GM23338 (cell line): ENCODE data around the gene TPGS1. TPM values are rescaled to one million over a fixed set of nuclear protein-coding genes. Genes with fewer than 3 reads are reported as not detected.
A peak's percentile ranks its signal among the peaks of the same experiment; 100 is the strongest.

ENCODE experiments used
- ATAC-seq: fragments of 200-7000 bp; cut with Tn5 transposase; 3 replicates; pipeline ENCODE4 v1.9.1; 2020
- DNase-seq: peaks from one replicate; pipeline ENCODE4 v3.0.0-alpha.2; 2015; ENCODE audit warnings: low spot score
- H2AFZ ChIP-seq: fragments of 200-600 bp; sonication (generic); 2 replicates; pipeline ENCODE4 v1.8.0; 2016; ENCODE audit warnings: antibody characterized with exemption, mild to moderate bottlenecking, moderate library complexity
- H3F3A ChIP-seq: fragments of 200-600 bp; sonication (generic); replicated peaks from 2 replicates; pipeline ENCODE4 v1.8.0; 2017; ENCODE audit warnings: antibody characterized with exemption, mixed run types, low read depth
- H3K27ac ChIP-seq: fragments of 200-600 bp; sonication (generic); 2 replicates; pipeline ENCODE4 v1.6.1; 2016; ENCODE audit warnings: low read depth
- H3K27me3 ChIP-seq: fragments of 200-600 bp; sonication (generic); 2 replicates; pipeline ENCODE4 v1.8.0; 2016; ENCODE audit warnings: mild to moderate bottlenecking, mixed run types, moderate library complexity; ENCODE audit not compliant: insufficient read depth
- H3K36me3 ChIP-seq: fragments of 200-600 bp; sonication (generic); 2 replicates; pipeline ENCODE4 v1.8.0; 2016; ENCODE audit warnings: mild to moderate bottlenecking; ENCODE audit not compliant: insufficient read depth
- H3K4me1 ChIP-seq: fragments of 200-600 bp; sonication (generic); 2 replicates; pipeline ENCODE4 v1.8.0; 2016; ENCODE audit warnings: mild to moderate bottlenecking, moderate library complexity; ENCODE audit not compliant: insufficient read depth
- H3K4me2 ChIP-seq: fragments of 200-600 bp; sonication (generic); 2 replicates; pipeline ENCODE4 v1.7.1; 2017; ENCODE audit warnings: mixed run types
- H3K4me3 ChIP-seq: fragments of 200-600 bp; sonication (generic); 2 replicates; pipeline ENCODE4 v1.6.1; 2016; ENCODE audit warnings: mixed run types
- H3K79me2 ChIP-seq: fragments of 200-600 bp; sonication (generic); replicated peaks from 2 replicates; pipeline ENCODE4 v1.8.0; 2017; ENCODE audit warnings: mild to moderate bottlenecking; ENCODE audit not compliant: insufficient read depth
- H3K9me2 ChIP-seq: fragments of 200-600 bp; sonication (generic); 2 replicates; pipeline ENCODE4 v1.8.0; 2017; ENCODE audit not compliant: insufficient read depth
- H4K20me1 ChIP-seq: fragments of 200-600 bp; sonication (generic); replicated peaks from 2 replicates; pipeline ENCODE4 v1.8.0; 2017; ENCODE audit warnings: mild to moderate bottlenecking; ENCODE audit not compliant: insufficient read depth
- H3K27ac Mint-ChIP-seq: 2 replicates; pipeline ENCODE4 v1.8.0; 2020; ENCODE audit warnings: inconsistent platforms, mild to moderate bottlenecking, moderate library complexity, mixed read lengths
- H3K27me3 Mint-ChIP-seq: 3 replicates; pipeline ENCODE4 v1.8.0; 2022; ENCODE audit warnings: low read depth, mild to moderate bottlenecking, moderate library complexity, mixed read lengths, inconsistent platforms; ENCODE audit not compliant: insufficient read depth, poor library complexity
- H3K36me3 Mint-ChIP-seq: 3 replicates; pipeline ENCODE4 v1.8.0; 2021; ENCODE audit warnings: low read depth, mild to moderate bottlenecking, inconsistent platforms, moderate library complexity, mixed read lengths
- H3K4me1 Mint-ChIP-seq: 3 replicates; pipeline ENCODE4 v1.8.0; 2020; ENCODE audit warnings: mild to moderate bottlenecking, inconsistent platforms, mixed read lengths
- H3K4me3 Mint-ChIP-seq: 3 replicates; pipeline ENCODE4 v1.8.0; 2021; ENCODE audit warnings: moderate library complexity, mild to moderate bottlenecking, inconsistent platforms, mixed read lengths
- H3K9me3 Mint-ChIP-seq: 3 replicates; pipeline ENCODE4 v1.8.0; 2020; ENCODE audit warnings: moderate library complexity, mild to moderate bottlenecking, inconsistent platforms, mixed read lengths
- CREB1 ChIP-seq: fragments of 250-450 bp; sonication (Bioruptor Pico); IDR thresholded peaks from 2 replicates; pipeline ENCODE4 v1.5.0; 2020; ENCODE audit warnings: low read depth, mild to moderate bottlenecking, moderate library complexity
- EZH2 ChIP-seq: fragments of 200-600 bp; sonication (generic); IDR thresholded peaks from one replicate; pipeline ENCODE4 v1.8.0; 2017; ENCODE audit warnings: antibody characterized with exemption, mild to moderate bottlenecking, low read depth; ENCODE audit not compliant: unreplicated experiment
- EZH2phosphoT487 ChIP-seq: fragments of 200-600 bp; sonication (generic); IDR thresholded peaks from one replicate; pipeline ENCODE4 v1.8.1; 2018; ENCODE audit warnings: antibody characterized with exemption; ENCODE audit not compliant: unreplicated experiment
- JUNB ChIP-seq: IDR thresholded peaks from one replicate; pipeline ENCODE4 v1.6.1; 2016; ENCODE audit warnings: antibody characterized with exemption; ENCODE audit not compliant: unreplicated experiment
- NANOG ChIP-seq: IDR thresholded peaks from 2 replicates; pipeline ENCODE4 v1.6.1; 2016; ENCODE audit warnings: antibody characterized with exemption, borderline replicate concordance
- ZNF114 ChIP-seq: fragments of 250-450 bp; sonication (Bioruptor Pico); IDR thresholded peaks from 2 replicates; pipeline ENCODE4 v1.5.0; 2020; ENCODE audit warnings: mild to moderate bottlenecking, moderate library complexity
- polyA plus RNA-seq: library from polyadenylated mRNA; unstranded; fragments of >200 nt; fragmentation: Nextera tagmentation; extraction: Ambion mirVana; gene quantifications from 2 replicates; pipeline ENCODE4 v1.2.1, GENCODE V29; 2016
- total RNA-seq: library from RNA; depleted of rRNA; stranded (reverse); fragments of >200 nt; shearing (Covaris generic); gene quantifications from 2 replicates; pipeline ENCODE4 v1.2.3, GENCODE V29; 2014
- TF ChIP-seq, protein P1 (sequence below): IDR thresholded peaks from 2 replicates; pipeline ENCODE4 v1.6.1; 2016; ENCODE audit warnings: antibody characterized with exemption
- TF ChIP-seq, protein P2 (sequence below), 2 experiments: fragments of 200-600 bp in 1 of 2; sonication (generic) in 1 of 2; conservative IDR thresholded peaks; 2 replicates each; pipeline versions ENCODE4 v1.5.1 to v1.6.1; 2016 to 2017; ENCODE audit warnings: antibody characterized with exemption in 2 of 2, low read depth in 2 of 2, mild to moderate bottlenecking in 2 of 2, moderate library complexity in 1 of 2
- TF ChIP-seq, protein P3 (sequence below): IDR thresholded peaks from one replicate; pipeline ENCODE4 v1.6.1; 2018; ENCODE audit warnings: antibody characterized with exemption; ENCODE audit not compliant: unreplicated experiment

The TPGS1 gene
- total and polyA plus RNA-seq, 2 experiments from 2014 or later: 11.9 to 38.4 TPM

DNA sequence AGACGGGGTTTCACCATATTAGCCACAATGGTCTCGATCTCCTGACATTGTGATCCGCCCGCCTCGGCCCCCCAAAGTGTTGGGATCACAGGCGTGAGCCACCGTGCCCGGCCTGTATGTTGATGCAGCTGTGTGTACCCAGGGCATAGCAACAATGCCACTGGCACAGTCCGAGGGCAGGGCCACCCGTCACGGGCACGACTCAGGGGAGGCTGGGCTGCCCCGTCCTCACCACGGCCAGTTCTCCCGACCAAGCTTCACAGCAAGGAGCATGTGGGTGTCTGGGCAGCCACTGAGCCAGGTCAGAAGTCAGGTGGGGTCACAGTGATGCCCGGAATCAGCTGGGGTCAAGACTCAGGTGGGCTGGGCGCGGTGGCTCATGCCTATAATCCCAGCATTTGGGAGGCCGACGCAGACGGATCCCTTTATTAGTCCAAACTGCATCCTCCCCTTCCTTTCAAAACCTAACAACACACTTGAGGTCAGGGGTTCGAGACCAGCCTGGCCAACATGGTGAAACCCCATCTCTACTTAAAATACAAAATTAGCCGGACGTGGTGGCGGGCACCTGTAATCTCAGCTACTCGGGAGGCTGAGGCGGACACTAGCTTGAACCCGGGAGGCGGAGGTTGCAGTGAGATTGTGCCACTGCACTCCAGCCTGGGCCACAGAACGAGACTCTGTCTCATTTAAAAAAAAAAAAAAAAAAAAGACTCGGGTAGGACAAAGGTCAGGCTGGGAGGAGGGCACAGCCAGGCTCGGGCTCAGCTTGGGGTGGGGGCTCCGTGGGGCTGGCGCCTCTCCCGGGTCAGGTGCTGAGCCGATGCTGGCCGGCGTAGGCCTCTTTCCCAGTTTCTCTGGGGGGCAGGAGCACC lies 23.1 kb downstream of the TPGS1 start:
- Histone ChIP-seq H2AFZ (peak overlapping the region; percentile 81; the same call in 1 of the 2 replicates), H4K20me1 (peaks cover 16% of the 10 kb centered on the region), H3K36me3 (no peaks in the 10 kb centered on the region), H3K4me3 (peak overlapping the region; percentile 79), H3K4me1 (no peaks in the 10 kb centered on the region; the same call in 1 of the 2 replicates), H3F3A (peaks cover 15% of the 10 kb centered on the region), H3K27me3 (no peaks in the 10 kb centered on the region), H3K4me2 (peak overlapping the region; percentile 79), H3K79me2 (peaks cover 25% of the 10 kb centered on the region), H3K27ac (peak overlapping the region; percentile 66; the same call in 1 of the 2 replicates), H3K9me2 (no peaks in the 10 kb centered on the region)
- Mint-ChIP-seq H3K27ac (no peak overlapping the region), H3K4me1 (peaks cover 11% of the 10 kb centered on the region), H3K36me3 (0 out of 3 replicates have a peak, but pooled peaks cover 3% of the 10 kb centered on the region), H3K9me3 (0 out of 3 replicates have a peak, but pooled peaks cover 2% of the 10 kb centered on the region), H3K4me3 (peak overlapping the region; percentile 82), H3K27me3 (peaks cover 21% of the 10 kb centered on the region)
- DNase-seq: no peak
- TF ChIP-seq JUNB (no peak), ZNF114 (CRISPR knock-in tag) (no peak), EZH2 (no peak), NANOG (no peak), CREB1 (CRISPR knock-in tag) (no peak), EZH2phosphoT487 (no peak)
- TF ChIP-seq, protein P1, sequence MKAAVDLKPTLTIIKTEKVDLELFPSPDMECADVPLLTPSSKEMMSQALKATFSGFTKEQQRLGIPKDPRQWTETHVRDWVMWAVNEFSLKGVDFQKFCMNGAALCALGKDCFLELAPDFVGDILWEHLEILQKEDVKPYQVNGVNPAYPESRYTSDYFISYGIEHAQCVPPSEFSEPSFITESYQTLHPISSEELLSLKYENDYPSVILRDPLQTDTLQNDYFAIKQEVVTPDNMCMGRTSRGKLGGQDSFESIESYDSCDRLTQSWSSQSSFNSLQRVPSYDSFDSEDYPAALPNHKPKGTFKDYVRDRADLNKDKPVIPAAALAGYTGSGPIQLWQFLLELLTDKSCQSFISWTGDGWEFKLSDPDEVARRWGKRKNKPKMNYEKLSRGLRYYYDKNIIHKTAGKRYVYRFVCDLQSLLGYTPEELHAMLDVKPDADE: no peak
- TF ChIP-seq, protein P2, sequence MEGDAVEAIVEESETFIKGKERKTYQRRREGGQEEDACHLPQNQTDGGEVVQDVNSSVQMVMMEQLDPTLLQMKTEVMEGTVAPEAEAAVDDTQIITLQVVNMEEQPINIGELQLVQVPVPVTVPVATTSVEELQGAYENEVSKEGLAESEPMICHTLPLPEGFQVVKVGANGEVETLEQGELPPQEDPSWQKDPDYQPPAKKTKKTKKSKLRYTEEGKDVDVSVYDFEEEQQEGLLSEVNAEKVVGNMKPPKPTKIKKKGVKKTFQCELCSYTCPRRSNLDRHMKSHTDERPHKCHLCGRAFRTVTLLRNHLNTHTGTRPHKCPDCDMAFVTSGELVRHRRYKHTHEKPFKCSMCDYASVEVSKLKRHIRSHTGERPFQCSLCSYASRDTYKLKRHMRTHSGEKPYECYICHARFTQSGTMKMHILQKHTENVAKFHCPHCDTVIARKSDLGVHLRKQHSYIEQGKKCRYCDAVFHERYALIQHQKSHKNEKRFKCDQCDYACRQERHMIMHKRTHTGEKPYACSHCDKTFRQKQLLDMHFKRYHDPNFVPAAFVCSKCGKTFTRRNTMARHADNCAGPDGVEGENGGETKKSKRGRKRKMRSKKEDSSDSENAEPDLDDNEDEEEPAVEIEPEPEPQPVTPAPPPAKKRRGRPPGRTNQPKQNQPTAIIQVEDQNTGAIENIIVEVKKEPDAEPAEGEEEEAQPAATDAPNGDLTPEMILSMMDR (conservative IDR thresholded peaks at IDR 0.05; ENCODE audit: low read depth in 2 of 2): no peak
- TF ChIP-seq, protein P3, sequence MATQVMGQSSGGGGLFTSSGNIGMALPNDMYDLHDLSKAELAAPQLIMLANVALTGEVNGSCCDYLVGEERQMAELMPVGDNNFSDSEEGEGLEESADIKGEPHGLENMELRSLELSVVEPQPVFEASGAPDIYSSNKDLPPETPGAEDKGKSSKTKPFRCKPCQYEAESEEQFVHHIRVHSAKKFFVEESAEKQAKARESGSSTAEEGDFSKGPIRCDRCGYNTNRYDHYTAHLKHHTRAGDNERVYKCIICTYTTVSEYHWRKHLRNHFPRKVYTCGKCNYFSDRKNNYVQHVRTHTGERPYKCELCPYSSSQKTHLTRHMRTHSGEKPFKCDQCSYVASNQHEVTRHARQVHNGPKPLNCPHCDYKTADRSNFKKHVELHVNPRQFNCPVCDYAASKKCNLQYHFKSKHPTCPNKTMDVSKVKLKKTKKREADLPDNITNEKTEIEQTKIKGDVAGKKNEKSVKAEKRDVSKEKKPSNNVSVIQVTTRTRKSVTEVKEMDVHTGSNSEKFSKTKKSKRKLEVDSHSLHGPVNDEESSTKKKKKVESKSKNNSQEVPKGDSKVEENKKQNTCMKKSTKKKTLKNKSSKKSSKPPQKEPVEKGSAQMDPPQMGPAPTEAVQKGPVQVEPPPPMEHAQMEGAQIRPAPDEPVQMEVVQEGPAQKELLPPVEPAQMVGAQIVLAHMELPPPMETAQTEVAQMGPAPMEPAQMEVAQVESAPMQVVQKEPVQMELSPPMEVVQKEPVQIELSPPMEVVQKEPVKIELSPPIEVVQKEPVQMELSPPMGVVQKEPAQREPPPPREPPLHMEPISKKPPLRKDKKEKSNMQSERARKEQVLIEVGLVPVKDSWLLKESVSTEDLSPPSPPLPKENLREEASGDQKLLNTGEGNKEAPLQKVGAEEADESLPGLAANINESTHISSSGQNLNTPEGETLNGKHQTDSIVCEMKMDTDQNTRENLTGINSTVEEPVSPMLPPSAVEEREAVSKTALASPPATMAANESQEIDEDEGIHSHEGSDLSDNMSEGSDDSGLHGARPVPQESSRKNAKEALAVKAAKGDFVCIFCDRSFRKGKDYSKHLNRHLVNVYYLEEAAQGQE: no peak
- ATAC-seq: no peak
